ENCODE data around the gene VEGFB.
A peak's percentile ranks its signal among the peaks of the same experiment; 100 is the strongest.
"Not testable (repeated sequence)": the region's sequence is repeated elsewhere in the genome, so short reads cannot be mapped to it uniquely, and the experiment has no call there.

VEGFB gene

DNA sequence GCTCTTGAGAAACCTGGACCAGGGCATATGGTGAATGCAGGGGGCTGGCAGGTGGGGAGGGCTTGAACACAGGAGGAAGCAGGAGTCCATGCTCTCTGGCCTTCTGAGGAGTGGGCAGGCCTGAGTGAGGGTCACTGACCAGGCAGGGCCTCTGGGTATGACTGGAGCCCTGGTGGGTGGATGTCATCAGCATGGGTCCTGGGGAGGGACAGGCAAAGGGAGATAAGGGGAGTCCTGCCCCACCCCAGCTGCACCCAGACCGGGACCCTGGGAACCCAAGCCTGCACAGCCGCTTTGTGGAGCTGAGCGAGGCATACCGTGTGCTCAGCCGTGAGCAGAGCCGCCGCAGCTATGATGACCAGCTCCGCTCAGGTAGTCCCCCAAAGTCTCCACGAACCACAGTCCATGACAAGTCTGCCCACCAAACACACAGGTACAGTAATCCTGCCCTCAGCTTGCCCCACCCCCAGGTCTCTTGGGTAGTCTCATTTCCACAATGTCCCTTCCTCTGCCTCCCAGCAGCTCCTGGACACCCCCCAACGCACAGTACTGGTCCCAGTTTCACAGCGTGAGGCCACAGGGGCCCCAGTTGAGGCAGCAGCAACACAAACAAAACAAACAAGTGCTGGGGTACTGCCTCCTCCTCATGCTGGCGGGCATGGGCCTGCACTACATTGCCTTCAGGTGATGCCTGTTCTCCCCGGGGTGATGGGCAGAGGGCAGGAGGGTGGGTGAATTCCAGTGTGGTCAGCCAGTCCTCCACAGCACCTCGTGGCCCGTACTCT, 2.0 kb upstream of the VEGFB start:
- no peak for DNase-seq

DNA sequence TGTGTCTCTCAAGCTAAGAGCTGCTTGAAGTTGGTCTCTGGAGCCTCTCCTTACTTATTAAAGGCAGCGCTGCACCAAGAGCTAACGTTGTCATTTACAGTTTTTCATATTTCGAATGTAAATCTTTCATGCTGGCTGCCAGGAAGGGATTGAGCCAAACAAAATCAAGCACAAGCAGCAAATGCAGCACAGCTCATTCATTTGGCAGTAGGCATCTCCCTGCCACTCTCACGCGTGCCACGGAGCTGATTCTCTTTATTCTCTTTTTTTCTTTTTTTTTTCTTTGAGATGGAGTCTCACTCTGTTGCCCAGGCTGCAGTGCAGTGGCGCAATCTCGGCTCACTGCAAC, 1.4 kb upstream of the VEGFB start:
- DNase-seq = no peak

DNA sequence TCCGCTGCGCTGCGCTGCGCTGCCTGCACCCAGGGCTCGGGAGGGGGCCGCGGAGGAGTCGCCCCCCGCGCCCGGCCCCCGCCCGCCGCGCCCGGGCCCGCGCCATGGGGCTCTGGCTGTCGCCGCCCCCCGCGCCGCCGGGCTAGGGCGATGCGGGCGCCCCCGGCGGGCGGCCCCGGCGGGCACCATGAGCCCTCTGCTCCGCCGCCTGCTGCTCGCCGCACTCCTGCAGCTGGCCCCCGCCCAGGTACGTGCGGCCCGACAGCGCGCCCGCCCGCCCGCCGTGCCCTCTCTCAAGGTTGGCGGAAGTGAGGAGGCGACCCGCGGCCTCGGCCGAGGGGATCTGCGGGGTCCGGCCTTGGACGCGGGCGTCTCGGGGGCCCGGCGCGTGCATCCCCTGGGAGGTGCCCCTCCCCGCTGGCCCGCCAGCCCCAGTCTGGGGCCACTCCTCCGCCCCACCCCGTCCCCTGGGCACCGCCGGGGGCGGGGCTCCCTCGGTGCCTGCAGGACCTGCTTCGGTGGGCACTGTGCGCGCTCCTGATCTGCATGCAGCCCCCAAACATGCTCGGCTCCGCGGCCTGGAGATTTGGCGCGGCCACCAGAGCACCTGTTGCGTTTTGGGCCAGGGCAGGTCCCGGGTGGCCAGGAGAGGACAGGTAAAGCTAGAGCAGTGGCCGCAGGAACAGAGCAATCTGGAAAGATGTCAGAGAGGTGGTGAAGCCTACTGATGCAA, 429 bp downstream of the VEGFB start:
- DNase-seq = peak; percentile 55

DNA sequence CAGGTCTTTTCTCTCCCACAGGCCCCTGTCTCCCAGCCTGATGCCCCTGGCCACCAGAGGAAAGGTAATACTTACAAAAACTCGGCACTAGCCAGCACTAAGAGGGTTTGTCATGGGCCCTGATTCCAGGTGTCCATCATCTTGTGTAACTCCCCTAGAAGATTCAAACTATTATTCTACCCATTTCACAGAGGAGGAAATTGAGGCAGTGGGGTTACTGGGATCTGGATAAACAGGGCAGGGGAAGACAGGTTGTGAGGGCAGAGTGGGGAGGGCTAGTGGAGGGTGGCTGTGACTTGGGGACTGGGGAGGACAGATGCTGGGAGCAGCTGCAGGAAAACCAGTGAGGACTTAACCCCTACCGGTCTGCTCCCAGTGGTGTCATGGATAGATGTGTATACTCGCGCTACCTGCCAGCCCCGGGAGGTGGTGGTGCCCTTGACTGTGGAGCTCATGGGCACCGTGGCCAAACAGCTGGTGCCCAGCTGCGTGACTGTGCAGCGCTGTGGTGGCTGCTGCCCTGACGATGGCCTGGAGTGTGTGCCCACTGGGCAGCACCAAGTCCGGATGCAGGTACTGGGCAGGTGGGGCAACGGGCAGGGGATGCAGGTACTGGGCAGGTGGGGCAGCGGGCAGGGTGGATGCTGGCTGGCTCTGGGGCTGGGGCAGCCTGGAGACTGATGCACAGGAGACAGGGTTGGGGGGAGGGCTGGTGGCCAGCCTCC, 1.2 kb downstream of the VEGFB start:
- DNase-seq = no peak

DNA sequence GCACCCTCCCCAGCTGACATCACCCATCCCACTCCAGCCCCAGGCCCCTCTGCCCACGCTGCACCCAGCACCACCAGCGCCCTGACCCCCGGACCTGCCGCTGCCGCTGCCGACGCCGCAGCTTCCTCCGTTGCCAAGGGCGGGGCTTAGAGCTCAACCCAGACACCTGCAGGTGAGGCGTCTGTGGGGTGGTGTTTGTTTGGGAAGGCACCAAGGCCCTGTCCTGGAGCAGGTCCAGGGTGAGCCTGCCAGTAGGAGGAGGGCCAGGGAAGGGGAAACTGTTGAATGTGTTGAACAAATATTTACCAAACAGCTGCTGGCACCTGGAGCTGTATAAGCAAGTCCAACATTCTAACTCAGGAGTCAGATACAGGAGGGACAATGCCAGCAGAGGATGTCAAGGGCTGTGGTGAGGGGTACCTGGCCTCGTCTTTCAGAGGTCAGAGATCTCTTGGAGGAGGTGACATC, 3.1 kb downstream of the VEGFB start:
- no peak for DNase-seq

DNA sequence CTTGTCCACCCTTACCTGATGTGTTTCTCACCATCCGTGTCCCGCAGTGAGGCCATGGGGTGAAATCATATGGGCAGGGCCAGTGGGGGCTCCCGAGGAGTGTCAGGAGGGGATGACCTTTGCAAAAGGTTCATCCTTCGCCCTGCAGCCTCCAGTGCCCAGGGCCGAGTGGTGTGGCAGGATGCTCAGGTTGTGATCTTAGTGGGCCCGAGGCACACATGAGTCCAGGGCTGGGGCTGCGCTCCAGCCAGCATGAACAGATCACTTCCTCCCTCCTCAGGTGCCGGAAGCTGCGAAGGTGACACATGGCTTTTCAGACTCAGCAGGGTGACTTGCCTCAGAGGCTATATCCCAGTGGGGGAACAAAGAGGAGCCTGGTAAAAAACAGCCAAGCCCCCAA, 3.7 kb downstream of the VEGFB start:
- peak; percentile 12 for DNase-seq

DNA sequence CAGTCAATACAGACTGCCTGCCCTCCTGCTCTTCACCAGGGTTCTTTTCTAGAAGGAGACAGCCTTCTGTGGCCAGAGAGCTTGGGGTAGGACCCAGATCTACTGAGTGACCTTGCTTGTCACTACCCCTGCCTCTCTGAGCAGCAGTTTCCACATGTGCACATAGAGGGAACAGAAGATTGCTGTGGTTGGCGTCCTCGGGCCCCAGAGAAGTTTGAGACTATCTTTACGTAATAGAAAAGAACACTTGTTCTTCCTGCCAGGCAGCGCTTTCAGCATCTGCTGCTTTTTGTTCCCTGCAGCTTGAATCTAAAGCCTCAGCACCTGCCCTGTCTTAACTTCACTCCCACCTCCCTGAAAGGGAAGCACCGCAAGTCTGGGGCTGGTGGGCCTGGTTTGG, 4.6 kb downstream of the VEGFB start:
- no peak for DNase-seq

DNA sequence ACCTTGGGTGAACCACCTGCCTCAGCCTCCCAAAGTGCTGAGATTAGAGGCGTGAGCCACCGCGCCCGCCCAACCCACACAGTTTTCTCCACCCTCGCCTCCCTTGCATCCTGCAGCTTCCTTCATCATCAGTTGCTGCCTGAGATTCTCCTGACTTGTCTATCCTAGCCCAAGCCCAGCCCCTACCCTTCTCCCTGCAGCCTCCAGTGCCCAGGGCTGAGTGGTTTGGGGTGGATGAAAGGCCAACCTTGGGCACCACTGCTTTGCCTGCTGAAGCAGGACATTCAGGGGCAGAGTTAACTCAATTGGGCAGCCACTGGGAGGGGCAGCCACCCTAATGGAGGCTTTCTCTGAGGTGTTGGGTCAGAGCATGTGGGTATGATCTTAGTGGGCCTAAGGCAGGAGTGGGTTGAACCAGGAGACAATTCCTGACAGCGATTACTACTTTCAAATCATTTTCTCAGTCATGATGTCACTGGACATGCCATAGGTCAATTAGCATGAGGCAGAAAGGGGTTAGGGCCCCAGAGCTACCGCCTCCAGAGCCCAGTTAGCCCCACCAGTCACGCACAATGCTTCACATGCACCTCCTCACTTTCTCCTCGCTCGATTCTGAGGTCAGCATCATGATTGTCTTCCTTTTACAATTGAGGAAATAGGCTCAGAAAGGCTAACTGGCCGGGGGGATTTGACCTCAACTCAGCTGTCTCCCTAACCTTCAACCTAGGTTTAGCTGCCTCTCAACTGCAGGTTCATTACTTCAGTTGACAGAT, 5.5 kb downstream of the VEGFB start:
- DNase-seq = no peak

DNA sequence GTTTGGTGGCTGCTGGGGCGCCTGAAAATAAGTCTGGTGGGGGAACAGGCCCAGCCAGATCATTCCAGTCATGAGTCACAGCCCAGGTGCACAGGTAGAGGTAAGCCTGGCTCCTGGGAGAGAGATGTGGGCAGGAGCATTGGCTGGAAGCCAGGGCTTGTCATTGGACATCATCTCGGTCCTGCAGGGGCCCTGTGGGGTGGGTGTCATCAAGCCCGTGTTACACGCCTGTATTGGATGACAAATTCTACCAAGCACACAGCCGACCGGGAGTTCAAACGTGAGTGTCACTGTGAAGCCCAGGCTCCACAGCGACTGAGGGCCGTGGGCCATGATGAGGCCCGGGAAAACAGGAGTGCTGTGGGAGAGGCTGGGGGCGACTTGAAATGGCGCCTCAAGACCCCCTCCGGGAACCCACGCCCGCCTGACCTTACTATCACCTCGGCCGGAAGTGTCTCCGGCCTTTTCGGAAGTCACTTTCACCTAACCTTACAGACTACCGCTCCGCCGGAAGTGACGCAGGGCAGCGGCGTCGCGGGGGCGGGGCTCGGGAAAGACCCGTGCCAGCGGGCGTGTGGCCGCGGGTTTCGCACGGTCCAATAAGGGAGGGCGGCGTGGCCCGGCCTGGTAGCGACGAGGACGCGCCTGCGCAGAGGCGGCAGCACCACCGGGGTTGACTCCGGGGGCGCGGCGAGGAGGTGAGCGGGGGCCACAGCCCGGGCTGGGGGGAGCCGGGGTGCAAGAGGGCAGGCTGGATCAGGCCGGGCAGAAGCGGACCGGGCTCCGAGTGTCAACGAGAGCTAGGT, 6.3 kb downstream of the VEGFB start, which contains the start of gene FKBP2:
TSS of gene FKBP2 (plus strand) at position 661 of the 806 bp plus-strand sequence. CDS start 1,293 bp downstream, outside the sequence.
- peak; percentile 98 for DNase-seq

DNA sequence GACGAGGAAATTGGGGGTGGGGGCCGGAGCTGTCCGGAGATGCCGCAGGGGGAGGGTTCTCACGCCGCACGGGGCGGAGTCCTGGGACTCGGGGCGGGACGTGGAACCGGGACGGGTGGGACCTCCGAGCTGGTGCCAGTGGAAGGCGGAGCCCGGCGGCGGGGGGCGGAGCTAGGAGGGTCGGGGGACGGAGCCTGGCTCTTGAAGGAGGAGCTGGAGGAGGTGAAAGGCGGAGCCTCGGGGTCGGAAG, 6.8 kb downstream of the VEGFB start:
- DNase-seq = no peak

DNA sequence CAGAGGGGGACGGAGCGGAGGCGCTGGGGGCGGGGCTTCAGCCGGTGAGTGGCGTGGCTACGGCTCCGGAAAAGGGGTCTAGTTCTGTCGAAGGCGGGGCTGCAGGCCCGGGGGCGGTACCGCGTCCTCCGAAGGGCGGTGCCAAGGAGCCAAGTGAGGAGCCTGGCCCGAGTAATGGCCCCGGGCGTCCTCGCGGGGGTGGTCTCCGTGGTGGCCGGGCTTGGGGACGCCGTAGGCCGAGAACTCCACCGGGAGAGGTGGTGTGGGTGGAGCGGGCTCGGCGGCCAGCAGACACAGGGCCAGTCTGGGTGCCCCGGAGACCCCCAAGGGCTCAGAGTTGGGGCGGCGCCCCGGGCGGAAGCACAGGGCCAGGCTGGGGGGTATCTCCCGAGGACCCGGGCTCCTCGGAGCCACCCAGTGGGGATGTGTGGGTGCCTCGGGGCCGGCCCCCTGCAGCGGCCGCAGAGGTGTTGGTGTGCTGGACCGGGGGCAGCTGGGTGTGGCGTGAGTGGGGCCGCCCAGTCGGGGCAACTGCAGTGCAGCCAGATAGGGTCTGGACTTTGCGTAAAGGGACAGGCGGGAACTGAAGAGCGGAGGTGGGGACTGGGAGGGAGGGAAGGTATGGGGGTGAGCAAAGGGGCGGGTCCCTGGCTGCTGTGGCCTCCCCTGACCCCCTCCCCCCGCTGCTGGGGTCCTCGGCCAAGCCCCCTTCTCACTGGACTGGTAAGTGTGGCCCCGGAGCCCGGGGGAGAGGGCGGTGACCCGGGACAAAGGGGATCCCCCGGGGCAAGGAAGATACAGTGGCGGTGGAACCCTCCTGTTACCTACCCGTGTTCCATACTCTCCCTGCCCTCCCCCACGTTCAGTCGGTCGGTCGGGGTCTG, 7.3 kb downstream of the VEGFB start:
- peak; percentile 100 for DNase-seq

DNA sequence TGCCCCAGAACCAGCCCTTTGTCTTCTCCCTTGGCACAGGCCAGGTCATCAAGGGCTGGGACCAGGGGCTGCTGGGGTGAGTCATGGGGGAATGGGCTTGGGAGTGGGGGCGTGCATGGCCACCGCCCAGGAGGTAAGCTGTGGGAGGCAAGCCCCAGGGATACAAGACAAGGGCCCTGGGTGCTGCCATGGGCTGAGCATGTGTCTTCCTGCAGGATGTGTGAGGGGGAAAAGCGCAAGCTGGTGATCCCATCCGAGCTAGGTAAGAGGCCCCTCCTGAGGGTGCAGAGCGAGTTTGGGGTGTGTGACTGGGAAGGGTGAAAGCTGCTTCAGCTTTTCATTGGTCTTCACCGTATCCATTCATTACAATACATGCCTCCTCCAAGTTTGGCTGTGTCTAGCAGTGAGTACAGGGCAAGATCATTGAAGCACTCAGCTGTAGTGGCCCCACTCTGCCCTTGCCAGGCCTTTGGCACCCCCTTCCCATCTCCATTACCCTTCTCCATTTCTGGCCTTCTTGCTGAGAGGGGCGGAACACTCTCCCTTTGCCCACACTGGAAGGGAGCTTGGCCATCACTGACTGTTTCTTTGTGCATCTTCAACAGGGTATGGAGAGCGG, 9.0 kb downstream of the VEGFB start:
- no peak for DNase-seq

DNA sequence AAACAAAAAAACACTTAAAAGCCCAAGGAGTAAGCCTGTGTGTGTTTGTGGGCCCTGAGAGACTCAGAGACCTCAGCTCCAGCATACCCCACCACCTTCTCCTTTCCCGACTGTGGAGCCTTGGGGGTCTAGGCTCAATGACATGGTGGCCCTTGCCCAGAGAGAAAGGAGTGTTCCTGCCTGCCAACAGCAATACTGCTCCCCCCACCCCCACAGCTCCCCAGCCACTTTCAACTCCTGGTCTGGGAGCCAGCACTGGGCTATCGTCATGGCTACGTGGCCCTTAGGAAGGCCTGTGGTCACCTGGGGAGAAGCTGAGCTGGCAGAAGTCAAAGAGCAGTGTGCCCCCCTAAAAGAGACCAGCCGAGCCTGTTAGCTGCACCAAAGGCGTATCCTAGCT, 9.7 kb downstream of the VEGFB start:
- DNase-seq = no peak

DNA sequence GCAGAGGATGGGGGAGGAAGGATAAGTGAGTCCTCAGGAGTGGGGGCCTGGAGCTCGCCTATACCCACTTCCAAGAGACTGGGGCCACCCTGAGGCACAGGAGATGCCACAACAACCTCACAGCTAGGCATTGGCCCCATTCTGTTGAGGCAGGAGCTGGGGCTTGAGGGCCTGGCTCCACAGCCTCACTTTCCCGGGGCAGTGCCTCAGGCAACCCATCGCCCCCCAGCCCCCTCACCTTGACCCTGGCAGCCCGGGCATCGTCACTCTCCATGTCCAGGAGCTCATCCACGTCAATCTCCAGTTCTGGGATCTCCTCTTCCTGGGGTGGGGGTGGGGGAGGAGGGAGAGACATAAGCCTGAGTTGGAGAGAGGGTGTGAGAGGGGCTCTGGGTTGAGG, 10.6 kb downstream of the VEGFB start:
- no peak for DNase-seq

DNA sequence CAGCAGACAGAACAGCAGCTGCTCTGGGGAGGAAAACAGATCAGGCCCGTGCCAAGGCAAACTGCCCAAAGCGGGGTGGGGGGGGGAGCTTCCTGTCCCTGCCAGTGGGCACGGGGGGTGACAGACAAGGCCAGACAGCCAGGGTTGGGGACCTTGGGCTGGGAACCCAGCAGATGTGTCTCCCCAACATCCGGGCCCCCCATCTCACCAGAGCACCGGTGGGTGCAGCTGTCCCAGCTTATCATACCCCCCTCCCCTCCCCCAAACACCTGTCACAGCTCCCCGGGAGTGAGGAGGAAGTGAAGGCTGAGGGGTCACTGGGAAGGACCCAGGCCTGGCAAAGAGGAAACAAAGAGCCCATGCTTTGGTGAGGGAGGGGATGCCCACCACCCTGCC, 11.0 kb downstream of the VEGFB start:
- peak; percentile 56 for DNase-seq

DNA sequence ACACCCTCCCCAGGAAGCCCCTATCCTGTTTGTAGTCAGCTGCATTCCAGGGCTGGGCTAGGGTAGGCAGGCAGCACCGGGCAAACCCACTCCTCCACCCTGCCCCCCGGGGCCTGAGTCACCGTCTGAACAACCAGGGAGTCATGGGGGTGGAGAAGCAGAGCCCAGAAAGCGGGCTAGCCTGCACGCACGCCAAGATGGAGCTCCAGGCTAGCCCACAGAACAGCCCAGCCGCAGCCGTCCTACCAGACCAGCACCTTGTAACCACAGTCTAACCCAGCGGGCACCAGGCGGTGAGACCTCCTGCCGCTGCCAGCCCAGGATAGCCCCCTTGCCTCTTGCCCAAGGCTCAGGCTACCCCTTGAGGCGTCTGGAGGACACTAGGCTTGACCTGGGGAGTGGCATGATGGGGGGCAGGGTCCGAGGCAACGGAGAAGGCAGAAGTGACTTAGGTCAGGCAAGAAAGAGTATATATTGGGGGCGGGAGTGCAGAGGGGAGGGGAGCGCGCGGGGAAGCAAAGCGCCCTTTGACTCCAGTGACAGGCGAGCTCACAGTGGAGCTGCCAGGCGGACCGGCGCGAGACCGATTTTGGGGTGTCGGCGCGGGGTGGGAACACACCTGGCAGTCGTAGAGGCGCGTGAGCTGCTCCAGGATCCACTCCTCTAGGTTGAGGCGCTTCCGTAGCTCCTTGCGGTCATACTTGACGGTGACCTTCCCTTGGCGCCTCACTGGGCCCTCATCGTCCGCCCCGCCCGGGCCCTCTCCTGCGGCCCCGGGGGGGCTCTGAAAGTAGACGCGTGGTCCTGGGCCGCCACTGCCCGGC, 11.6 kb downstream of the VEGFB start:
- peak; percentile 87 for DNase-seq

DNA sequence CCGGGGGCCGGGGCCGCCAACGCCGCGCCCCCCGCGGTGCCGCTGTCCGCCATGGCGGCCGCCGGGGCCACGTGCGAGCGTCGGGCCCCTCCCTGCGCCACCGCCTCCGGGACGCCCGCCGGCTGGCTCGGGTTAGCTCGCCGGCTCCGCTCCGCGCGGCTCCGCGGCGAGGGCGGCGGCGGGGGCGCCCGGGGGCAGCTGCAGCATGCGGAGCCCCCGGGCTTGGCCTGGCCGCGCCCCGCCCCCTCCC, 12.2 kb downstream of the VEGFB start:
- not testable (repeated sequence) for DNase-seq

DNA sequence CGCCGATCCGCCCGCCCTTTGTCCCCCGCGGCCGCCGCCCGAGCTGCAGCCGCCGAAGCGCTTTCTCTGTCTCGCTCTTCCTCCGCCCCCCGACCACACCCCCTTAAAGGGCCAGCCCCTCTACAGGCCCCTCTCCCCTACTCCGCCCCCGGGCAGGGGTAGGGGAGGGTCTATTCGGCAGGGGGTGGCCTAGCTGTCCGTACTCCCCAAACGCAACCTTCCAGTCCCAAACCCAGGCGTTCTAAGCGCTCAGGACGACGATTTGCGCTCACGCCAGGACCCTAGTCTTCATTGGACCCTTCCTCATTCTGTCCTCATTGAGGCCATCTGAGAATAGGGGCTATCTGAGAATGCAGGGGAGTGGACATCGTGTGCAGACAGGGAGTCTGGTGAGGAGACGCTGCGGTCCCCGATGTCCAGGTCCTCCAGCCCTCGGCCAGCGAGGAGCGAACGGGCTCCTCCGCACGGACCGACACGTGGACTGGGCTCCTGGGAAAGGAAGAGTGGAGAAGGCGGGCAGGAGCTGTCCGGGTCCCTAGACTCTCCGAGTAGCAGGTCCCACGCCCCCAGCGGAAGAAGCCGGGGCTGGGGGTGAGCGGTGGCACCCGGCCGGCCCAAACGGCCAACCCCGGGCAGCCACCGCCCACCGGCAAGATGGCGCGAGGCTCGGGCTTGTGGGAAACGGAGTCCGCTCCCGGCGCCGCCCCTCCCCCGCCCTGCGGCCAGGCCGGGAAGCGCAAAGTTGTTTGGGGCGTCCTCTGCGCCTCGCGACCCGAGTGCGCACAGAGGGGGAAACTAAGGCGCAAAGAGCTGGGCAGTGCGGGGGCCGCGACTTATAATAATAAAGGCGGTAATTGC, 12.7 kb downstream of the VEGFB start, which contains the start of gene PPP1R14B:
TSS of gene PPP1R14B (minus strand) at position 73 of the 858 bp plus-strand sequence. CDS start 270 bp downstream, outside the sequence.
- peak; percentile 82 for DNase-seq

All from activated CD8-positive, alpha-beta memory T cell treated with anti-CD3 and anti-CD28 coated beads, Interleukin-2, amount 50 U/mL, for 4 hours (primary cell).